HG03060 (cell line): ENCODE measurements around the gene CEACAM19.
"Not testable (repeated sequence)": the region's sequence is repeated elsewhere in the genome, so short reads cannot be mapped to it uniquely, and the experiment has no call there.

Source experiments
- ATAC-seq: cut with Tn5 transposase; IDR thresholded peaks from one replicate; pipeline ENCODE4 v1.9.1; 2021; ENCODE audit warnings: low read depth, moderate number of reproducible peaks; ENCODE audit not compliant: unreplicated experiment

CEACAM19 gene

DNA sequence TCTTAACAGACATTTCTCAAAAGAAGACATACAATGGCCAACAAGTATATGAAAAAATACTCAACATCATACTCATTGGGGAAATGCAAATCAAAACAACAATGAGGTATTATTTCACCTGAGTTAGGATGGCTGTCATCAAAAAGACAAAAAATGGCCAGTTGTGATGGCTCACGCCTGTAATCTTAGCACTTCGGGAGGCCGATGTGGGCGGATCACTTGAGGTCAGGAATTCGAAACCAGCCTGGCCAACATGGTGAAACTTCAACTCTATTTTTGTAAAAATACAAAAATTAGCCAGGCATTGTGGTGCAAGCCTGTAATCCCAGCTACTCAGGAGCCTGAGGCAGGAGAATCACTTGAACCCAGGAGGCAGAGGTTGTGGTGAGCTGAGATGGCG lies 49.7 kb downstream of the CEACAM19 start:
- ATAC-seq, result no peak

- not testable (repeated sequence) for ATAC-seq
Measured at GRCh38 chr19:44721369-44721768, 50.1 kb downstream of the CEACAM19 start.

DNA sequence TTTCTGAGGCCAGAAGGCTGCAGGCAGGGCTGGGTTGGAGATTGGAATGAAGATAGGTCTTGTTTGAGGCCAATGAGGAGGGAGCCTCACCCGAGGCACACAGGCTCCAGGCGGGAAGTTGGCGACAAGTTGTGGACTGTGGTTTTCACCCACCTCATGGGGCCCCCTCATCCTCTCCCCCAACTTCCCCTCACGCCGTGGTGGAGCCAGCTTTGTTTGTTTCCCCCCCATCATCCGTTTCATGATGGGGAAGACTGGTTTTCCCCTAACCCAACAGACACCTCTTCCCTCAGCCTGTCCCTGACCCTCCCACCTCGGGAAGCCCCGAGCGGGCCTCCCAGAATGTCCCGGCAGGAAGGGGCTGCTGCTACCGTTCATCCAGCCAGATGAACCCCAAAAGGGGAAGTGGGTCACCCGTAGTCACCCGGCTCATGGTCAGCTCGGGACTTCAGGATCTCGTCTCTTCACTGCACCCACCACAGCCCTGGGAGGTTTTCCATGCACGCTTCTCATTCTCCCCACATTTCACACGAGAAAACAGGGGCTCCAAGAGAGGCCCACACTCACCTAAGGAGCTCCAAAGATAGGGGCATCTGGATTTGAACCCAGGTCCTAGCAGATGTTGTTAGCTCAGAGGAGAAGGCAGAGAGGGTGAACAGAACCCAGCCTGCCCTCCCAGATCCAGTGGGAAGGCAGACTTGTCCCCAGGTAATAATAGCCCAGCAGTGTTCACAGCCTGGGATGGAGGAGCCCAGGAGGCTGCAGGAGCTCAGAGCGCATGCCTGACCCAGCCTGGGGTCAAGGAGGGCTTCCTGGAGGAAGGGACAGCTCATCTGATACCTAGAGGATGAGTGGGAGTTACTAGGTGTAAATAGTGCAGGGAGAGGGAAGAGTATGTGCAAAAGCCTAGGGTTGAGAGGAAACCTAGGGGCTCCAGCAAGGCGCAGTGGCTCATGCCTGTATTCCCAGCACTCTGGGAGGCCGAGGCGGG lies 51.1 kb downstream of the CEACAM19 start:
- ATAC-seq, result no peak

- ATAC-seq, result no peak
Measured at GRCh38 chr19:44723299-44723951, 52.1 kb downstream of the CEACAM19 start.

GRCh38 chr19:44723952-44724319 lies 52.7 kb downstream of the CEACAM19 start:
- no peak for ATAC-seq

DNA sequence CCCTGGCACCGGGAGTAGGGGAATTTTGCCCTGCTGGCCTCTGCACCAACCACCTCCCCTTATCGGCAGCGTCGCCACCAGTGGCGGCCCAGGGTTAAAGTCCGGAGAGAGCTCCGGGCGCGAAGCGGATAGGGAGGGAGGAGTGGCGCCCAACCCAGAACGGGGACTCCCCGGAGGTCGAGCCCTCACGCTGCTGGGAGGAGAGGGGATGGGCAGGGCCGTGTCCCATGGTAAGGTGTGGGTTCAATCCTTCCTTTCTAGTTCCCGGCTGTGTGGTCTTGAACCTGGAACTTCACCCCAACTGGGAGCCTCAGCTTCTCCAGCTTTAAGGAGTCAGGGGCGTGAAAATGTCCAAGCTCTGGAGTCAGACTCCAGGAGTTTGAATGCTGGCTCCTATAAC lies 54.0 kb downstream of the CEACAM19 start:
- ATAC-seq, result no peak

DNA sequence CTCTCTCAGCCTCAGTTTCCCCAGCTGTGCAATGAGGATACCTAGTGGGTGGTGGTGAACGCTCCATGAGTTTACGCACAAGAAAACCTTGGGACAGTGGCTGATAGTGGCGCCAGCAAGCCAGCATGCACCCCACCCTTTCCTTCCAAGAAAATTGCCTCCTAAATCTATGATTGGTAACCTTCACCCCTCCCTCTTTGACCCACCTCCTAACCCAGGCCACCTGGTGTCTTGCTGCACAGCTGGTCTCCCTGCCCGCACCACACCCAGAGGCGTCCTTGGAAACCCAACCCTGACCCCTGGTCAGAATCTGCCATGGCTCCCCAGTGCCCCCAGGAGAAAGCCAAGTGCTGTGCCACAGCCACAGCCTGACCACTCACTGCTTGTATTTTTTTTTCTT lies 54.4 kb downstream of the CEACAM19 start:
- no peak for ATAC-seq

GRCh38 chr19:44726465-44726864 lies 55.2 kb downstream of the CEACAM19 start:
- no peak for ATAC-seq

GRCh38 chr19:44728178-44728577 lies 56.9 kb downstream of the CEACAM19 start:
- ATAC-seq, result no peak

GRCh38 chr19:44729516-44730033 lies 58.3 kb downstream of the CEACAM19 start:
- ATAC-seq, result no peak

DNA sequence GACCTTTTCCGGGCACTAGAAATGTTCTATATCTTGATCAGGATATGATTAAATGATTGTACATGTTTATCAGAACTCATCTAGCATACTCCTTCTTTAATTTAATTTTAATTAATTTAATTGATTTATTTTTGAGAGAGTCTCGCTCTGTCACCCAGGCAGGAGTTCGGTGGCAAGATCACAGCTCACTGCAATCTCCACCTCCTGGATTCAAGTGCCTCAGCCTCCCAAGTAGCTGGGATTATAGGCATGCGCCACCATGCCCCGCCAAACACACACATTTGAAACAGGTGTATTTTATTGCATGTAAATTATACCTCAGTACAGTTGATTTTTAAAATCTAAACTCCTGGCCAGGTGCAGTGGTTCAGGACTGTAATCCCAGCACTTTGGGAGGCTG lies 59.8 kb downstream of the CEACAM19 start:
- no peak for ATAC-seq

DNA sequence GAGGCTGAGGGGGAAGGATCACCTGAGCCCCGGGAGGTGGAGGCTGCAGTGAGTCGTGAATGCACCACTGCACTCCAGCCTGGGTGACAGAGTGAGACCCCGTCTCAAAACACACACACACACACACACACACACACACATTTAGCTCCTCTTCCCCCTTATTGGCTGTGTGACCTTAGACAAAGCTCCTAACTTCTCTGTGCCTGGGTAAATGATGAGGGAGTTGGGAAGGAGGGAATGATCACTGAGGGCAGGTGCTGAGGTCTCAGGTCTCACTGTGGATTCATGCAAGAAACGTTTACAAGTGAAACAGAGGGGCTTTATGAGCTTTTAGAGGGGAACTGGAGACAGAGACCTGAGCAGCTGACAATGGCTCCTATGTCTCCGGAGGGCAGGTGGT lies 60.3 kb downstream of the CEACAM19 start:
- ATAC-seq, result no peak

DNA sequence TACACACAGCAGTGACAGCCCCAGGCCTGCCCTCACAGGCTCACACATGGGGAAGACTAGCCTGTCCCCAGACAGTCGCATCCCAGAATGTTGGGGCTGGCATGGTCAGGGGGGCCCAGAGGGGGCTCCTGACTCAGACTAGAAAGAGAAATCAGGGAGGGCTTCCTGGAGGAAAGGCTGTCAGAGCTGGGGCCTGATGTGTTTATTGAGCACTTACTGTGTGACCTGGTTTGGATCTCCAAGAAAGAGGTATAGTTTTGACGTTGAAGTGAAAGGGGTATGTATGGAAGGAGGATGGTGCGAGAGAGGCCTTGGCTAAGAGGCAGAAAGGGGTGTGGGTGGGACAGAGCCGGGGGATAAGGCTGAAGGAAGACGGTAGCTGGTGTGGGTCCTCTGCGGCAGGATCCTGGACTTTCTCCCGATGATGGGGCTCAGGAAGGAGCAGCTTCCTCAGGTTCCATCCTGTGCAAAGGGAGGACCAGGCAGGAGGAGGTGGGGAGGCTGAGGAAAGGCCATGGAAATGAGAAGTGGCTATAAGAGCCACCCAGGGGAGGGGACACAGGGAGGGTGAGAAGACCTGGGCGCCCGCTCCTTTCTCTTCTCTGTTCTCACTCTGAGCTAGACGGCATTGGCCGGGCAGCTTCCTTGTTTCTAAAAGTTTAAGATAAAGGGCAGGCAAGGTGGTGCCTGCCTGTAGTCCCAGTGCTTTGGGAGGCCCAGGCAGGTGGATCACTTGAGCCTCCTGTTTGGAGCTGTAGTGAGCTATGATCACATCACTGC lies 61.1 kb downstream of the CEACAM19 start:
- ATAC-seq, result no peak
